IMR-90 (cell line): Measurements from ENCODE around the gene CYP46A1. TPM values are rescaled to one million over a fixed set of nuclear protein-coding genes. Genes with fewer than 3 reads are reported as not detected.

ENCODE experiments used
- ATAC-seq: fragments of 200-7000 bp; cut with Tn5 transposase; 2 replicates; pipeline ENCODE4 v1.9.1; 2020; ENCODE audit warnings: low read depth, mild to moderate bottlenecking, moderate library complexity
- BruUV-seq: library from RNA; stranded (reverse); fragments of 400-500 nt; replicated peaks from 2 replicates; lab custom pipeline; 2021; lab: Mats Ljungman, UMichigan
- CTCF ChIA-PET: fragments of 300-600 bp; formaldehyde crosslinking; extraction: SDS; loops from one replicate; lab custom pipeline; 2021; ENCODE audit warnings: antibody characterized with exemption; lab: Yijun Ruan, JAX
- POLR2A ChIA-PET: fragments of 300-600 bp; sonication (Branson Sonifier 250); formaldehyde crosslinking; loops from one replicate; lab custom pipeline; 2022; ENCODE audit warnings: antibody characterized with exemption; ENCODE audit not compliant: unreplicated experiment; lab: Charles Lee
- DNase-seq: peaks from one replicate; pipeline ENCODE4 v3.0.0; 2013
- H2AFZ ChIP-seq: replicated peaks from 2 replicates; pipeline ENCODE3; 2013; ENCODE audit warnings: low read length, mild to moderate bottlenecking; ENCODE audit not compliant: poor library complexity
- H2AK5ac ChIP-seq: 2 replicates; pipeline ENCODE4 v1.6.1; 2013; ENCODE audit warnings: low read depth, low read length, inconsistent platforms
- H2AK9ac ChIP-seq: replicated peaks from 2 replicates; pipeline ENCODE3; 2013; ENCODE audit warnings: mild to moderate bottlenecking, low read depth, low read length, moderate library complexity; ENCODE audit not compliant: poor library complexity
- H2BK120ac ChIP-seq: 2 replicates; pipeline ENCODE4 v1.6.1; 2013; ENCODE audit warnings: low read depth, low read length, inconsistent platforms
- H2BK15ac ChIP-seq: 3 replicates; pipeline ENCODE4 v1.6.1; 2013; ENCODE audit warnings: low read depth, low read length, inconsistent platforms
- H2BK20ac ChIP-seq: 2 replicates; pipeline ENCODE4 v1.6.1; 2013; ENCODE audit warnings: low read depth, mild to moderate bottlenecking, inconsistent platforms, low read length, moderate library complexity
- H2BK5ac ChIP-seq: 2 replicates; pipeline ENCODE4 v1.6.1; 2013; ENCODE audit warnings: mild to moderate bottlenecking, low read depth, low read length, inconsistent platforms; ENCODE audit not compliant: poor library complexity, severe bottlenecking
- H3K14ac ChIP-seq: replicated peaks from 2 replicates; pipeline ENCODE4 v1.6.1; 2013; ENCODE audit warnings: low read depth, low read length, inconsistent platforms
- H3K18ac ChIP-seq: 2 replicates; pipeline ENCODE4 v1.6.1; 2013; ENCODE audit warnings: low read depth, low read length, control low read depth
- H3K23ac ChIP-seq: 2 replicates; pipeline ENCODE4 v1.6.1; 2013; ENCODE audit warnings: low read depth, low read length, inconsistent platforms
- H3K27ac ChIP-seq: 2 replicates; pipeline ENCODE4 v1.5.1; 2013; ENCODE audit warnings: mild to moderate bottlenecking, control low read depth, low read length; ENCODE audit not compliant: insufficient read depth
- H3K27me3 ChIP-seq: 2 replicates; pipeline ENCODE4 v1.6.1; 2013; ENCODE audit warnings: low read length; ENCODE audit not compliant: control insufficient read depth, insufficient read depth
- H3K36me3 ChIP-seq: 2 replicates; pipeline ENCODE4 v1.6.1; 2013; ENCODE audit warnings: low read length, mixed read lengths; ENCODE audit not compliant: control insufficient read depth, insufficient read depth
- H3K4ac ChIP-seq: 2 replicates; pipeline ENCODE4 v1.6.1; 2013; ENCODE audit warnings: low read depth, low read length, inconsistent platforms
- H3K4me1 ChIP-seq: 2 replicates; pipeline ENCODE4 v1.6.1; 2013; ENCODE audit warnings: low read length, mixed read lengths; ENCODE audit not compliant: control insufficient read depth, insufficient read depth
- H3K4me2 ChIP-seq: 2 replicates; pipeline ENCODE4 v1.6.1; 2013; ENCODE audit warnings: low read depth, mild to moderate bottlenecking, control low read depth, low read length, moderate library complexity
- H3K4me3 ChIP-seq: 2 replicates; pipeline ENCODE4 v1.5.1; 2013; ENCODE audit warnings: low read depth, mild to moderate bottlenecking, control low read depth, low read length, moderate library complexity; ENCODE audit not compliant: insufficient read depth
- H3K56ac ChIP-seq: 2 replicates; pipeline ENCODE4 v1.6.1; 2013; ENCODE audit warnings: low read length, inconsistent platforms; ENCODE audit not compliant: insufficient read depth; ENCODE audit errors: extremely low read depth
- H3K79me1 ChIP-seq, 2 experiments: 2 replicates each; pipeline ENCODE4 v1.6.1; 2013; ENCODE audit warnings: low read length in 2 of 2, inconsistent platforms in 1 of 2, low read depth in 1 of 2
- H3K9ac ChIP-seq: 2 replicates; pipeline ENCODE4 v1.6.1; 2013; ENCODE audit warnings: low read depth, low read length, control low read depth
- H3K9me1 ChIP-seq: 2 replicates; pipeline ENCODE4 v1.6.1; 2013; ENCODE audit warnings: low read length, inconsistent platforms; ENCODE audit not compliant: insufficient read depth
- H3K9me3 ChIP-seq: 2 replicates; pipeline ENCODE4 v1.6.1; 2013; ENCODE audit warnings: low read length; ENCODE audit not compliant: control insufficient read depth, insufficient read depth
- H4K20me1 ChIP-seq: 2 replicates; pipeline ENCODE4 v1.6.1; 2013; ENCODE audit warnings: low read length, inconsistent platforms; ENCODE audit not compliant: insufficient read depth
- H4K5ac ChIP-seq: 2 replicates; pipeline ENCODE4 v1.6.1; 2013; ENCODE audit warnings: mild to moderate bottlenecking, low read depth, low read length, control low read depth
- H4K8ac ChIP-seq, 2 experiments: 2 replicates each; pipeline ENCODE4 v1.6.1; 2013; ENCODE audit warnings: low read depth in 2 of 2, low read length in 2 of 2, control low read depth in 1 of 2, inconsistent platforms in 1 of 2
- H4K91ac ChIP-seq: 2 replicates; pipeline ENCODE4 v1.6.1; 2013; ENCODE audit warnings: low read depth, low read length, inconsistent platforms; ENCODE audit not compliant: insufficient read depth
- BHLHE40 ChIP-seq: fragments of 150-350 bp; IDR thresholded peaks from 2 replicates; pipeline ENCODE4 v1.6.1; 2016; ENCODE audit warnings: mild to moderate bottlenecking, low read depth, low read length
- CHD1 ChIP-seq: IDR thresholded peaks from 2 replicates; pipeline ENCODE4 v1.6.1; 2012; ENCODE audit warnings: low read depth, low read length, improper control_type of control experiment
- CTCF ChIP-seq: conservative IDR thresholded peaks from 2 replicates; pipeline ENCODE4 v1.5.1; 2012; ENCODE audit warnings: mild to moderate bottlenecking, low read depth, low read length, improper control_type of control experiment
- MAFK ChIP-seq: IDR thresholded peaks from 2 replicates; pipeline ENCODE4 v1.6.1; 2012; ENCODE audit warnings: low read depth, low read length, improper control_type of control experiment
- MAZ ChIP-seq: IDR thresholded peaks from 2 replicates; pipeline ENCODE4 v1.6.1; 2012; ENCODE audit warnings: low read depth, mild to moderate bottlenecking, low read length, improper control_type of control experiment, moderate library complexity, borderline replicate concordance
- MXI1 ChIP-seq: IDR thresholded peaks from 2 replicates; pipeline ENCODE4 v1.6.1; 2012; ENCODE audit warnings: low read depth, mild to moderate bottlenecking, low read length, moderate library complexity, borderline replicate concordance
- NFE2L2 ChIP-seq: fragments of 150-350 bp; IDR thresholded peaks from 2 replicates; pipeline ENCODE4 v1.6.1; 2016; ENCODE audit warnings: low read depth, mild to moderate bottlenecking, low read length
- RCOR1 ChIP-seq: IDR thresholded peaks from 2 replicates; pipeline ENCODE4 v1.6.1; 2012; ENCODE audit warnings: mild to moderate bottlenecking, low read length, improper control_type of control experiment; ENCODE audit not compliant: insufficient replicate concordance
- RFX5 ChIP-seq: IDR thresholded peaks from 2 replicates; pipeline ENCODE4 v1.8.0; 2012; ENCODE audit warnings: low read depth, mild to moderate bottlenecking, low read length, moderate library complexity
- WGBS, 2 experiments: methylation state at CpG; one replicate each; pipeline versions ENCODE4 v1.1.5 to v1.1.7; 2013; ENCODE audit warnings: missing lambda C conversion rate in 2 of 2; ENCODE audit not compliant: insufficient read length in 1 of 2; ENCODE audit errors: extremely low coverage in 2 of 2; 5-methylcytosine and 5-hydroxymethylcytosine counted together
- dilution Hi-C: fragments of 300-500 bp; cut with HindIII; formaldehyde crosslinking; loops from one replicate; pipeline ENCODE4 v1.14.3; 2018; ENCODE audit warnings: low sequenced_read_pairs; ENCODE audit not compliant: unreplicated experiment
- in situ Hi-C: fragments of 300-500 bp; cut with MboI; formaldehyde crosslinking; loops from 3 replicates; pipeline ENCODE4 v1.14.3; 2019; ENCODE audit warnings: low sequenced_read_pairs, inconsistent platforms, mixed read lengths
- intact Hi-C: fragments of 100-400 bp; cut with micrococcal nuclease; formaldehyde crosslinking; loops from 2 replicates; pipeline ENCODE4 v1.10.0; 2022
- polyA plus RNA-seq, 3 experiments: library from polyadenylated mRNA; depleted of rRNA; stranded (reverse); fragments of >200 nt; gene quantifications; 2 replicates each; pipeline ENCODE4 v1.2.3, GENCODE V29; 2012; ENCODE audit warnings: low replicate concordance in 1 of 3
- total RNA-seq: library from RNA; depleted of rRNA; stranded (reverse); fragments of >200 nt; gene quantifications from 2 replicates; pipeline ENCODE4 v1.2.3, GENCODE V29; 2012
- TF ChIP-seq, protein P1 (sequence below): fragments of 150-350 bp; IDR thresholded peaks from 2 replicates; pipeline ENCODE4 v1.6.1; 2017; ENCODE audit warnings: mild to moderate bottlenecking, antibody characterized with exemption, low read length, low read depth

CYP46A1 gene
- total and polyA plus RNA-seq, 2 of the 4 experiments (the other 2 are of a cell fraction): 0.18 to 0.31 TPM

DNA sequence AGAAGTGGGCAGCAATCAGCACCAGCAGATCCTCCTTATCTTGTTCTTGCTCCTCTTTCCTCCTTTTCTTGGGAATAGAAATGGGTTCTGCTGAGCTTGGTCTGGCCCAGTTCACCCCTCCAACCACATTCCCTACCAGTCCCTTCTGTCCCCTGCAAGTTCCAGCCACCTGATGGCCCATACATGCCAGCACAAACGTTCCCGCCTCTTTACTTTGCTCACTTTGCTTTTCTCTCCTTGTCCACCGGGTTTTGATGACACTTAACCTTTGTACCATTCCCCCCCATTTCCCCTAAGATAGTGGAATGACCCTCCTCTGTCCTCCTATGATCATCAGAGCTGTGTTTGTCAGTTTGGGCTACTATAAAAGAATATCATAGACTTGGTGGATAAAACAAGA, 85.7 kb downstream of the CYP46A1 start:
- DNase-seq (no peak), ATAC-seq (no peak)
- H4K91ac ChIP-seq: no peak overlapping the region
- H3K9me3 ChIP-seq: no peaks in the 10 kb centered on the region
- H3K9me1 ChIP-seq: peaks cover 5% of the 10 kb centered on the region
- H3K9ac ChIP-seq: no peak overlapping the region
- WGBS, 2 experiments: no CpG with 5 or more reads among the region's 3 CpGs
- POLR2A ChIA-PET: no interaction called here
- H3K23ac ChIP-seq: no peak overlapping the region
- H2AK5ac ChIP-seq: no peak overlapping the region
- no peak overlapping the region for H3K4me2 ChIP-seq
- H3K56ac ChIP-seq: no peak overlapping the region
- H3K14ac ChIP-seq: no peak overlapping the region
- no peak overlapping the region for H2BK15ac ChIP-seq
- no peak overlapping the region for H3K18ac ChIP-seq
- BruUV-seq: no TSS peak
- H3K4me3 ChIP-seq: no peak overlapping the region
- no peaks in the 10 kb centered on the region for H3K27me3 ChIP-seq
- in situ Hi-C loops: no loop called here
- H2AK9ac ChIP-seq: no peak overlapping the region
- no peak overlapping the region for H2BK20ac ChIP-seq
- no peaks in the 10 kb centered on the region for H3K36me3 ChIP-seq
- H3K4me1 ChIP-seq: peaks cover 8% of the 10 kb centered on the region; the same call in 1 of the 2 replicates
- dilution Hi-C loops: no loop called here
- H4K20me1 ChIP-seq: no peaks in the 10 kb centered on the region
- no peak overlapping the region for H2BK120ac ChIP-seq
- no peaks in the 10 kb centered on the region for H3K79me1 ChIP-seq
- H3K27ac ChIP-seq: no peak overlapping the region
- H2AFZ ChIP-seq: no peak overlapping the region
- intact Hi-C loops: no loop called here
- H3K4ac ChIP-seq: no peak overlapping the region
- H2BK5ac ChIP-seq: no peak overlapping the region
- no peak overlapping the region for H4K5ac ChIP-seq
- TF ChIP-seq RCOR1 (no peak), NFE2L2 (no peak), BHLHE40 (no peak), CHD1 (no peak), MAFK (no peak), RFX5 (no peak), CTCF (no peak), MAZ (no peak), MXI1 (no peak)
- TF ChIP-seq, protein P1, sequence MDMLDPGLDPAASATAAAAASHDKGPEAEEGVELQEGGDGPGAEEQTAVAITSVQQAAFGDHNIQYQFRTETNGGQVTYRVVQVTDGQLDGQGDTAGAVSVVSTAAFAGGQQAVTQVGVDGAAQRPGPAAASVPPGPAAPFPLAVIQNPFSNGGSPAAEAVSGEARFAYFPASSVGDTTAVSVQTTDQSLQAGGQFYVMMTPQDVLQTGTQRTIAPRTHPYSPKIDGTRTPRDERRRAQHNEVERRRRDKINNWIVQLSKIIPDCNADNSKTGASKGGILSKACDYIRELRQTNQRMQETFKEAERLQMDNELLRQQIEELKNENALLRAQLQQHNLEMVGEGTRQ: no peak
- CTCF ChIA-PET: no interaction called here
- H4K8ac ChIP-seq: no peak overlapping the region
